NB4 (cell line): ENCODE measurements around the gene GPR85.

ENCODE experiments used
- DNase-seq: peaks from one replicate; pipeline ENCODE4 v3.0.0; 2010; ENCODE audit warnings: low read depth
- H3K4me3 ChIP-seq: one replicate; pipeline ENCODE4 v1.5.1; 2011; ENCODE audit warnings: mild to moderate bottlenecking, low read depth, low read length, moderate library complexity
- MYC ChIP-seq: IDR thresholded peaks from 2 replicates; pipeline ENCODE4 v1.6.1; 2011; ENCODE audit warnings: low read depth, low read length
- POLR2A ChIP-seq: IDR thresholded peaks from 2 replicates; pipeline ENCODE4 v1.6.1; 2011; ENCODE audit warnings: mild to moderate bottlenecking; ENCODE audit not compliant: insufficient read length; ENCODE audit errors: extremely low read depth
- TF ChIP-seq, protein P1 (sequence below): IDR thresholded peaks from 2 replicates; pipeline ENCODE4 v1.6.1; 2011; ENCODE audit warnings: low read depth, low read length
- TF ChIP-seq, protein P2 (sequence below): IDR thresholded peaks from one replicate; pipeline ENCODE4 v1.5.1; 2012; ENCODE audit warnings: low read depth, low read length

Gene GPR85

DNA sequence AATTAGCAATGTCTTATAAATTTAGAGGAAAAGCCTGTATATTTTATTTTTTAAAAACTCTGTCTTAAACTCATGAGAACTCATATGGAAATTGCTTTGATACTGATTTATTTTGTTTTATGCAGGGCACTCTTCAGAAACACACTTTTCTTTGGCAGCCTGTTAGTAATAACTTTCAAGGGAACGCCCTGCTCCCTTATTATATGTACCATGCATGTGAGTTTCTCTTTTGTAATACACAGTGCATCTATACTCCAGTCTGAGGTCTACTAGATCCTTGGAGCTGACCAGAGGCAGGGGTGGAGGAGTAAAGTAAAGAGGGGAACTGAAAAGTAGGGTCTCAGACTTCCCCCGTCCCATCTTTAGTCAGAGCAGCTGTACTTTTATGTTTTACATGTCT, 40.2 kb downstream of the GPR85 start:
- DNase-seq, result no peak
- no peak for TF ChIP-seq POLR2A
- TF ChIP-seq, protein P1, sequence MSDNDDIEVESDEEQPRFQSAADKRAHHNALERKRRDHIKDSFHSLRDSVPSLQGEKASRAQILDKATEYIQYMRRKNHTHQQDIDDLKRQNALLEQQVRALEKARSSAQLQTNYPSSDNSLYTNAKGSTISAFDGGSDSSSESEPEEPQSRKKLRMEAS, result no peak
- TF ChIP-seq, protein P2, sequence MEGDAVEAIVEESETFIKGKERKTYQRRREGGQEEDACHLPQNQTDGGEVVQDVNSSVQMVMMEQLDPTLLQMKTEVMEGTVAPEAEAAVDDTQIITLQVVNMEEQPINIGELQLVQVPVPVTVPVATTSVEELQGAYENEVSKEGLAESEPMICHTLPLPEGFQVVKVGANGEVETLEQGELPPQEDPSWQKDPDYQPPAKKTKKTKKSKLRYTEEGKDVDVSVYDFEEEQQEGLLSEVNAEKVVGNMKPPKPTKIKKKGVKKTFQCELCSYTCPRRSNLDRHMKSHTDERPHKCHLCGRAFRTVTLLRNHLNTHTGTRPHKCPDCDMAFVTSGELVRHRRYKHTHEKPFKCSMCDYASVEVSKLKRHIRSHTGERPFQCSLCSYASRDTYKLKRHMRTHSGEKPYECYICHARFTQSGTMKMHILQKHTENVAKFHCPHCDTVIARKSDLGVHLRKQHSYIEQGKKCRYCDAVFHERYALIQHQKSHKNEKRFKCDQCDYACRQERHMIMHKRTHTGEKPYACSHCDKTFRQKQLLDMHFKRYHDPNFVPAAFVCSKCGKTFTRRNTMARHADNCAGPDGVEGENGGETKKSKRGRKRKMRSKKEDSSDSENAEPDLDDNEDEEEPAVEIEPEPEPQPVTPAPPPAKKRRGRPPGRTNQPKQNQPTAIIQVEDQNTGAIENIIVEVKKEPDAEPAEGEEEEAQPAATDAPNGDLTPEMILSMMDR, result no peak
- no peak for TF ChIP-seq MYC

DNA sequence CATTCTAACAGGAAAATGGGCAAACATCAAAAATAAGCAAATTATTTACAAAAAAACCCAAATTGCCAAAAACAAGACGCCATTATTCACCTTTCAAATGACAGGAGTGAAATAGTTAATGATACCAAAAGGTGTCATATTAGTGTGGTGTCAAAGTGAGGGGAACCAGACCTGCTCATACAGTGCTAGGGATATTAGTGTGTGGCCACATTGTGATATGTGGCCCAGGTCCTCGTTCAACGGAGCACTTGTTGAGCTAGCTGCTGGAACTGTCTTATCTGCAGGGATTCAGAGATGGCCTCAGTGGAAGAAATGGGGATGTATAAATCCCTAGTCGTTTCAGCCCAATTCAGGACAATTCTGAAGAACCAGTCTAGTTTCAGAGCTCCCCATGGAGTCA, 41.2 kb downstream of the GPR85 start:
- TF ChIP-seq, protein P2, result no peak
- TF ChIP-seq MYC, result no peak
- TF ChIP-seq, protein P1, result no peak
- no peak for TF ChIP-seq POLR2A
- DNase-seq, result no peak
- no peak overlapping the region for H3K4me3 ChIP-seq

More for the DNA sequence above, 40.2 kb downstream of the GPR85 start:
- H3K4me3 ChIP-seq, result no peak overlapping the region

DNA sequence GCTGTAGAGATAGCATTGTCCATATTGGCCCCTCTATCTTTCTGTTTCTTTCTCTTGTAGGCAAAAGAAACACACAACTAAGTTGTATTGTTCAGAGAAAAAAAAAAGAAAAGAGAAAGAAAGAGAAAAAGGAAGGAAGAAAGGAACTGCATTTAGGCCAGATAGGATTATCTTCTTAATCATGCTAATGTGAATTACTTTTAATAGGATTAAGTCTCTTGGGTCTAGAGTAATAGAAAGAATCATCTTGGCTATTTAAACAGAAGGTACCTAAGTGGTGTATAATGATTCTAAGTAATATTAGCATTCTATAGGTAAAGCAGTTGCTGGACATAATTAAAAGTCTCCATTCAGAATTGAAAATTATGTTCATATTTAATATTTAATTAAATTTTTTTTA, 42.2 kb downstream of the GPR85 start:
- DNase-seq, result no peak
- H3K4me3 ChIP-seq, result no peak overlapping the region
- TF ChIP-seq, protein P2, result no peak
- no peak for TF ChIP-seq MYC
- TF ChIP-seq POLR2A, result no peak
- TF ChIP-seq, protein P1, result no peak

DNA sequence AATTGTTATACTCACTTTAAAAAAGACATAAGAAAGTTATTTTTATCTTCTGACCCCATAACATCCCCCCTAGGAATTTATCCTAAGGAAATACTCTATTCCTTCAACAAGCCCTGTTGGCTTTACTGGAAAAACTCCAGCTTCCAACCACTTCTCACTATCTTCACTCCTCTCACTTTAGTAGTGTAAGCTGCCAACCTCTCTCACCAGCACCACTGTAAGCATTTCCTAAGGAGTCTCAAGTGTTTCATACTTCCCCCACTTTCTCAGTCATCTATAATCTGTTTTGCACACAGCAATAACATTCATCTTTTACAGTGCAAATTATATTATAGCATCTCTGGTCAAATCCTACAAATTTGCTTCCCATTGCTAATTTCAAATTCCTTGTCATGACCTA, 45.8 kb downstream of the GPR85 start:
- TF ChIP-seq, protein P2, result no peak
- TF ChIP-seq, protein P1, result no peak
- TF ChIP-seq MYC, result no peak
- TF ChIP-seq POLR2A, result no peak
- H3K4me3 ChIP-seq, result no peak overlapping the region
- no peak for DNase-seq

DNA sequence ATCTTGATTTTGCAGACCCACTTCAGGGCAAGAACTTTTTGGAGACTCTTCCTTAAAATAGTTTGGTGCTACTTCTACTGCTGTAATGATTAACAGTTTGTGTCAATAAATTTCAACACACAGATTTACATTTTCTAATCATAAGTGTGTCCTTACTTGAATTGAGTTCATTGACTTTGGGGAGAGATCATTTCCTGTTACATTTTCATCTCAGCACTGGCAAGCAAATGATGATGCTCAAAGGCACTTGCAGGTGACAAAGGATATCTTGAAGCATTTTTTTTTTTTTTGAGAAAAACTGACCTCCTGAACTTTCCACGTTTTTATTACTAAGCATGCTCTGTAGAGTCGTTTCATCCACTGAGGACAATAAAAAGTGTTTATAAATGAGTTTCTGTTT, 52.7 kb downstream of the GPR85 start:
- H3K4me3 ChIP-seq, result no peak overlapping the region
- DNase-seq, result no peak
- TF ChIP-seq, protein P2, result no peak
- TF ChIP-seq POLR2A (no peak), MYC (no peak)
- TF ChIP-seq, protein P1, result no peak
